ENCODE measurements around the gene MAP7D2.

MAP7D2 gene

GRCh38 chrX:20060961-20061748, 55.6 kb downstream of the MAP7D2 start:
- H3K4me1 ChIP-seq (ENCODE audit: control insufficient read depth, insufficient read depth, low read length): no peaks in the 10 kb centered on the region
- H3K9ac ChIP-seq (ENCODE audit: low read depth, low read length): no peak overlapping the region
- no peaks in the 10 kb centered on the region for H3K36me3 ChIP-seq (ENCODE audit: control insufficient read depth, insufficient read depth, low read length)
- H3K27me3 ChIP-seq (ENCODE audit: control insufficient read depth, insufficient read depth, low read length): no peaks in the 10 kb centered on the region
- H3K4me3 ChIP-seq (ENCODE audit: low read depth, low read length): no peak overlapping the region
- H3K9me3 ChIP-seq (ENCODE audit: control insufficient read depth, insufficient read depth, low read length): no peaks in the 10 kb centered on the region

GRCh38 chrX:20059467-20060128, 57.1 kb downstream of the MAP7D2 start:
- H3K9me3 ChIP-seq (ENCODE audit: control insufficient read depth, insufficient read depth, low read length): no peaks in the 10 kb centered on the region

DNA sequence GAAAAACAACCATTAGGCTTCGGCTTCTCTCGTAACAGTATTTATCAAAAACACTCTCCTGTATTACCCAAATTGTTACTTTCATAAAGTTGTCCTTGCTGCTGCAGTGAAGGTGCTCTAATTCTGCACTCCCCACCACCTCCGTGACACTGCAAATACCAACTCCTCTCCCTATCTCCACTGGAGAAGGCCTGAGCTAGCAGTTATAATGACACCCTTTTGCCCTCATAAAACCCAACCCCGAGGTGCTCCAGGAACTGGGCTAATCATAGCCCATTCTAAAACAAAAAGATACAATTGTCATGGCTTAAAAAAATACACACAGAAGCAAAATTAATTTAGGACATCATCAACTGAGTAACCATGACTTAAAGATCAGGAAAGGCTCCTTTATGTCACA, 59.2 kb downstream of the MAP7D2 start:
- H3K4me1 ChIP-seq (ENCODE audit: control insufficient read depth, insufficient read depth, low read length): no peaks in the 10 kb centered on the region
- no peaks in the 10 kb centered on the region for H3K9me3 ChIP-seq (ENCODE audit: control insufficient read depth, insufficient read depth, low read length)
- H3K4me3 ChIP-seq (ENCODE audit: low read depth, low read length): no peak overlapping the region
- H3K36me3 ChIP-seq (ENCODE audit: control insufficient read depth, insufficient read depth, low read length): no peaks in the 10 kb centered on the region
- no peak overlapping the region for H3K9ac ChIP-seq (ENCODE audit: low read depth, low read length)
- H3K27me3 ChIP-seq (ENCODE audit: control insufficient read depth, insufficient read depth, low read length): no peaks in the 10 kb centered on the region

More at GRCh38 chrX:20059467-20060128, 57.1 kb downstream of the MAP7D2 start:
- H3K9ac ChIP-seq (ENCODE audit: low read depth, low read length): no peak overlapping the region
- no peaks in the 10 kb centered on the region for H3K4me1 ChIP-seq (ENCODE audit: control insufficient read depth, insufficient read depth, low read length)
- no peaks in the 10 kb centered on the region for H3K36me3 ChIP-seq (ENCODE audit: control insufficient read depth, insufficient read depth, low read length)
- no peak overlapping the region for H3K4me3 ChIP-seq (ENCODE audit: low read depth, low read length)
- H3K27me3 ChIP-seq (ENCODE audit: control insufficient read depth, insufficient read depth, low read length): no peaks in the 10 kb centered on the region

DNA sequence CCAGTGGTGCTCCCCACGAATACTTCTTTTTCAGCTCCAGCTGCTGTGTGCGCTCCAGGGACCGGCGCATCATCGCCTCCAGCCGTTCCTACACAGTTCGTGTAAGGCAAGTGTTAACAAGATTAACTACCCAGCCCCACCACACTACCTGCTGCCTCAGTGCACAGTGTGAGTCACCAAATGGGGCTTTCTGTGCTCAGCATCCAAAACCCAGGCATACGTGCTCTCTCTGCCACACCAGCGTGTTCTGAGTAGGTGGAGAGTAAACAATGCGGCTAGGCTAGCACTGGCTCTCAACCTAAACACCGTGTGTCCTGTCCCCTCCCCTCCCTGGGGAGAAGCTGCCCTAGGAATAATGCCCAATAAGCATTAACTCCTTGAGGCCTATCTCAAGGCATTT, 60.0 kb downstream of the MAP7D2 start:
- H3K9ac ChIP-seq (ENCODE audit: low read depth, low read length): no peak overlapping the region
- H3K4me1 ChIP-seq (ENCODE audit: control insufficient read depth, insufficient read depth, low read length): no peaks in the 10 kb centered on the region

GRCh38 chrX:20053537-20053936, 63.2 kb downstream of the MAP7D2 start:
- Histone ChIP-seq H3K4me1 (ENCODE audit: control insufficient read depth, insufficient read depth, low read length) (no peaks in the 10 kb centered on the region), H3K27me3 (ENCODE audit: control insufficient read depth, insufficient read depth, low read length) (no peaks in the 10 kb centered on the region), H3K36me3 (ENCODE audit: control insufficient read depth, insufficient read depth, low read length) (no peaks in the 10 kb centered on the region), H3K9ac (ENCODE audit: low read depth, low read length) (no peak overlapping the region), H3K4me3 (ENCODE audit: low read depth, low read length) (no peak overlapping the region), H3K9me3 (ENCODE audit: control insufficient read depth, insufficient read depth, low read length) (peaks cover 3% of the 10 kb centered on the region)

More for the DNA sequence above, 60.0 kb downstream of the MAP7D2 start:
- no peaks in the 10 kb centered on the region for H3K36me3 ChIP-seq (ENCODE audit: control insufficient read depth, insufficient read depth, low read length)
- no peaks in the 10 kb centered on the region for H3K9me3 ChIP-seq (ENCODE audit: control insufficient read depth, insufficient read depth, low read length)
- H3K4me3 ChIP-seq (ENCODE audit: low read depth, low read length): no peak overlapping the region
- no peaks in the 10 kb centered on the region for H3K27me3 ChIP-seq (ENCODE audit: control insufficient read depth, insufficient read depth, low read length)

GRCh38 chrX:20046864-20047263, 69.8 kb downstream of the MAP7D2 start:
- H3K9me3 ChIP-seq (ENCODE audit: control insufficient read depth, insufficient read depth, low read length): peaks cover 3% of the 10 kb centered on the region

DNA sequence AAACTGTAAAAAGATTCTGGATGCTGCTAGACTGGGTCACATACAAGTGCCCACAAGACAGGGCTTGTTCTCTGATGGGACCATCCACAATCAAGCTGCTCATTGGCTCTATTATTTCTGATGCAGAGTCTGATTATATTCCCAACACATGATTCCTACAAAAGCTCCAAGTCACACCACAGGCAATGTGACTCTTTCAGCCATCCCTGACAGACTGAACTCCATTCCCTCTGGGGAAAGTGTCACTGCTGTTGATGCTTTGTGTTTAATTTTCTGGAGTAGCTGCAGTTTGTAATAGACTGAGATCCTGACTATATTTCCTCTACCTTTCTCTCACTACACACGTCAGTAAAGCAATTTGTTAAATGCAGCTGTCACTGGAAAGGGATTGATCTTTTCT, 70.5 kb downstream of the MAP7D2 start:
- Histone ChIP-seq H3K36me3 (ENCODE audit: control insufficient read depth, insufficient read depth, low read length) (no peaks in the 10 kb centered on the region), H3K27me3 (ENCODE audit: control insufficient read depth, insufficient read depth, low read length) (no peaks in the 10 kb centered on the region), H3K4me1 (ENCODE audit: control insufficient read depth, insufficient read depth, low read length) (no peaks in the 10 kb centered on the region), H3K4me3 (ENCODE audit: low read depth, low read length) (no peak overlapping the region), H3K9me3 (ENCODE audit: control insufficient read depth, insufficient read depth, low read length) (peaks cover 3% of the 10 kb centered on the region), H3K9ac (ENCODE audit: low read depth, low read length) (no peak overlapping the region)

More at GRCh38 chrX:20046864-20047263, 69.8 kb downstream of the MAP7D2 start:
- H3K27me3 ChIP-seq (ENCODE audit: control insufficient read depth, insufficient read depth, low read length): no peaks in the 10 kb centered on the region
- no peak overlapping the region for H3K4me3 ChIP-seq (ENCODE audit: low read depth, low read length)
- H3K9ac ChIP-seq (ENCODE audit: low read depth, low read length): no peak overlapping the region
- no peaks in the 10 kb centered on the region for H3K4me1 ChIP-seq (ENCODE audit: control insufficient read depth, insufficient read depth, low read length)
- H3K36me3 ChIP-seq (ENCODE audit: control insufficient read depth, insufficient read depth, low read length): no peaks in the 10 kb centered on the region

GRCh38 chrX:20042221-20042620, 74.5 kb downstream of the MAP7D2 start:
- Histone ChIP-seq H3K36me3 (ENCODE audit: control insufficient read depth, insufficient read depth, low read length) (no peaks in the 10 kb centered on the region), H3K27me3 (ENCODE audit: control insufficient read depth, insufficient read depth, low read length) (no peaks in the 10 kb centered on the region), H3K9ac (ENCODE audit: low read depth, low read length) (no peak overlapping the region), H3K4me3 (ENCODE audit: low read depth, low read length) (no peak overlapping the region), H3K9me3 (ENCODE audit: control insufficient read depth, insufficient read depth, low read length) (no peaks in the 10 kb centered on the region), H3K4me1 (ENCODE audit: control insufficient read depth, insufficient read depth, low read length) (no peaks in the 10 kb centered on the region)

DNA sequence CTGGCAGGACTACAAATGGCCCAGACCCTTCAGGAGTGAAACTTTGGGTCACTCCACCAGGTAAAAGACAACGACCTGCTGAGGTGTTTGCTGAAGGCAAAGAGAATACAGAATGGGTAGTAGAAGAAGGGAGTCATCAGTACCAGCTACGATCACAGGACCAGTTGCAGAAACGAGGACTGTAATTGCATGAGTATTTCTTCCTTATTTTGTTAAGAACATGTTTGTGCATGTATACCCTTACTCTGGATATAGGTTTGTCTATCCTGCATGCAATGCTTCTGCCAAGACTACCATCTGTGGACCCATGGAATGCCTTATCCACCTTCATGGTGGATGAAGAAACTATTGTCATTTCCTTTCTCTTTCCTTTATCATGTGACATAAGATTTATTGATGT, 77.7 kb downstream of the MAP7D2 start:
- no peaks in the 10 kb centered on the region for H3K4me1 ChIP-seq (ENCODE audit: control insufficient read depth, insufficient read depth, low read length)
- H3K36me3 ChIP-seq (ENCODE audit: control insufficient read depth, insufficient read depth, low read length): no peaks in the 10 kb centered on the region
- H3K9ac ChIP-seq (ENCODE audit: low read depth, low read length): no peak overlapping the region
- H3K27me3 ChIP-seq (ENCODE audit: control insufficient read depth, insufficient read depth, low read length): no peaks in the 10 kb centered on the region
- no peak overlapping the region for H3K4me3 ChIP-seq (ENCODE audit: low read depth, low read length)
- H3K9me3 ChIP-seq (ENCODE audit: control insufficient read depth, insufficient read depth, low read length): no peaks in the 10 kb centered on the region

- no peaks in the 10 kb centered on the region for H3K36me3 ChIP-seq (ENCODE audit: control insufficient read depth, insufficient read depth, low read length)
- no peak overlapping the region for H3K9ac ChIP-seq (ENCODE audit: low read depth, low read length)
- H3K4me3 ChIP-seq (ENCODE audit: low read depth, low read length): no peak overlapping the region
- no peaks in the 10 kb centered on the region for H3K9me3 ChIP-seq (ENCODE audit: control insufficient read depth, insufficient read depth, low read length)
- no peaks in the 10 kb centered on the region for H3K4me1 ChIP-seq (ENCODE audit: control insufficient read depth, insufficient read depth, low read length)
- no peaks in the 10 kb centered on the region for H3K27me3 ChIP-seq (ENCODE audit: control insufficient read depth, insufficient read depth, low read length)
Measured at GRCh38 chrX:20037186-20037585, 79.5 kb downstream of the MAP7D2 start.

DNA sequence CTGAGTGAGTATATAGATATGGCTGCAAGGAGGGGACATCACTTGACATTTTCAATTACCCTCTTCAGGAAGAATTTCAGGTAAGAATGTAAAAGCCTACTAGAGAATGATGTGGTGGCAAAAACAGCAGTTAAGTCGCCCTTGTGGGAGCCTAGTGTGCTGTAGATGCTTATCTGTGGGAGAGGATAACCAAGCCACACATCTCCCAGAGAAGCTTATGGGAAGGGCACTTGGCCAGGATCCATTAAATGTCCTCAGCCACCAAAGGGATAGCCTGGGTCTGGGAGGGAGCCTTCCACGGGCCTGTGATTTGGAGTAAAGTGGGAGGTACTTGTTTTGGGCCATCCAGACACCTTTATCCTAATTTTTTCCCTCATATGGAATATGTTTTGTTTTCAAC, 84.5 kb downstream of the MAP7D2 start:
- no peaks in the 10 kb centered on the region for H3K4me1 ChIP-seq (ENCODE audit: control insufficient read depth, insufficient read depth, low read length)
- H3K9ac ChIP-seq (ENCODE audit: low read depth, low read length): no peak overlapping the region
- H3K27me3 ChIP-seq (ENCODE audit: control insufficient read depth, insufficient read depth, low read length): no peaks in the 10 kb centered on the region
- H3K4me3 ChIP-seq (ENCODE audit: low read depth, low read length): no peak overlapping the region
- H3K36me3 ChIP-seq (ENCODE audit: control insufficient read depth, insufficient read depth, low read length): no peaks in the 10 kb centered on the region
- H3K9me3 ChIP-seq (ENCODE audit: control insufficient read depth, insufficient read depth, low read length): no peaks in the 10 kb centered on the region

GRCh38 chrX:20029728-20030127, 87.0 kb downstream of the MAP7D2 start:
- Histone ChIP-seq H3K4me3 (ENCODE audit: low read depth, low read length) (no peak overlapping the region), H3K4me1 (ENCODE audit: control insufficient read depth, insufficient read depth, low read length) (no peaks in the 10 kb centered on the region), H3K27me3 (ENCODE audit: control insufficient read depth, insufficient read depth, low read length) (no peaks in the 10 kb centered on the region), H3K9ac (ENCODE audit: low read depth, low read length) (no peak overlapping the region), H3K9me3 (ENCODE audit: control insufficient read depth, insufficient read depth, low read length) (no peaks in the 10 kb centered on the region), H3K36me3 (ENCODE audit: control insufficient read depth, insufficient read depth, low read length) (no peaks in the 10 kb centered on the region)

Measured in iPS-15b (cell line).